Activated T-helper 2 cell treated with anti-CD3 and anti-CD28 coated beads, Interferon-gamma antibody, Interleukin-2, Interleukin-4, amounts not matched to agents 10 μg/mL and 5 μg/mL and 100 μg/mL, durations not matched to agents 14 hours and 24 hours and 36 hours (primary cell): ENCODE measurements around the gene POP7. TPM values are rescaled to one million over a fixed set of nuclear protein-coding genes. Genes with fewer than 3 reads are reported as not detected.
"Not testable (repeated sequence)": the region's sequence is repeated elsewhere in the genome, so short reads cannot be mapped to it uniquely, and the experiment has no call there.

Source experiments
- DNase-seq: peaks from one replicate; pipeline ENCODE4 v3.0.0; 2021; ENCODE audit warnings: low spot score
- H3K27ac Mint-ChIP-seq: one replicate; pipeline ENCODE4 v1.8.0; 2021; ENCODE audit warnings: mixed read lengths
- H3K27me3 Mint-ChIP-seq: one replicate; pipeline ENCODE4 v1.8.0; 2021; ENCODE audit warnings: low read depth, mixed read lengths
- H3K36me3 Mint-ChIP-seq: one replicate; pipeline ENCODE4 v1.8.0; 2021; ENCODE audit warnings: low read depth, mixed read lengths
- H3K4me1 Mint-ChIP-seq: one replicate; pipeline ENCODE4 v1.8.0; 2021; ENCODE audit warnings: low read depth, mixed read lengths
- H3K4me3 Mint-ChIP-seq: one replicate; pipeline ENCODE4 v1.8.0; 2021; ENCODE audit warnings: low read depth, mild to moderate bottlenecking, moderate library complexity, mixed read lengths
- H3K9me3 Mint-ChIP-seq: one replicate; pipeline ENCODE4 v1.8.0; 2021; ENCODE audit warnings: mixed read lengths
- intact Hi-C: fragments of 100-400 bp; cut with micrococcal nuclease; formaldehyde crosslinking; loops from one replicate; pipeline ENCODE4 v1.15.1; 2023
- total RNA-seq: library from RNA; stranded (reverse); gene quantifications from 2 replicates; pipeline ENCODE4 v1.2.3, GENCODE V29; 2022

POP7 gene
- total RNA-seq, 1 donor from 2014 or later: 67.6 TPM

- no peak for DNase-seq
- intact Hi-C loops: loop anchor here (5.0 kb wide), 1 partner anchor 96 kb away; the partner anchor contains the start of gene MOSPD3
- peak overlapping the region; percentile 99 for H3K4me3 Mint-ChIP-seq
Observed at GRCh38 chr7:100708395-100708794, 2.5 kb downstream of the POP7 start.

GRCh38 chr7:100710452-100710851 lies 4.5 kb downstream of the POP7 start:
- DNase-seq: no peak
- Mint-ChIP-seq H3K4me1 (peaks cover 6% of the 10 kb centered on the region), H3K9me3 (no peaks in the 10 kb centered on the region), H3K36me3 (peaks cover 21% of the 10 kb centered on the region), H3K4me3 (no peak overlapping the region), H3K27me3 (no peaks in the 10 kb centered on the region), H3K27ac (no peak overlapping the region)
- intact Hi-C loops: no loop called here

More at GRCh38 chr7:100708395-100708794, 2.5 kb downstream of the POP7 start:
- Mint-ChIP-seq H3K27me3 (no peaks in the 10 kb centered on the region), H3K36me3 (peaks cover 21% of the 10 kb centered on the region), H3K27ac (no peak overlapping the region), H3K4me1 (peaks cover 6% of the 10 kb centered on the region), H3K9me3 (no peaks in the 10 kb centered on the region)

DNA sequence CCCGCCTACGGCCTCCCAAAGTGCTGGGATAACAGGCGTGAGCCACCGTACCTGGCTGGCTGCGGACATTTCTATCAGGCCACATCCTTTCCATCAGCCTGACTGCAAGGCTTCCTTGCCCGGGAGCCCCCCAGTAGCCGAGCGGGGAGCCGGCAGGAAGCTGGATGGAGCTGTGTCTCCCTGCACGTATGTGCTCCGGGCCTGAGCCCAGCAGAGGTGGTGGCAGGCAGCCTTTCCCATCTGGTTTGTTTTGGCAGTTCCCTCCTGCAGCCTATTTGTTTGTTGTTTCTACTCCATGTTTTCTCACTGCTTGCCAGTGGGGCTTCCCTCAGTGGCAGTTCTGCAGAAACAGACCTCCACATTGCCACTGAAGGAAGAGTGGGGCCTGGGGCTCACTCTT lies 5.4 kb downstream of the POP7 start:
- DNase-seq: no peak
- Mint-ChIP-seq H3K4me3 (no peak overlapping the region), H3K27me3 (no peaks in the 10 kb centered on the region), H3K4me1 (peaks cover 6% of the 10 kb centered on the region), H3K27ac (no peak overlapping the region), H3K9me3 (no peaks in the 10 kb centered on the region), H3K36me3 (peaks cover 17% of the 10 kb centered on the region)
- intact Hi-C loops: no loop called here

GRCh38 chr7:100714725-100715124 lies 8.8 kb downstream of the POP7 start:
- DNase-seq: no peak
- intact Hi-C loops: no loop called here
- H3K36me3 Mint-ChIP-seq: no peaks in the 10 kb centered on the region
- H3K27me3 Mint-ChIP-seq: peaks cover 16% of the 10 kb centered on the region
- no peak overlapping the region for H3K27ac Mint-ChIP-seq
- H3K9me3 Mint-ChIP-seq: peaks cover 5% of the 10 kb centered on the region
- H3K4me1 Mint-ChIP-seq: no peaks in the 10 kb centered on the region
- no peak overlapping the region for H3K4me3 Mint-ChIP-seq

DNA sequence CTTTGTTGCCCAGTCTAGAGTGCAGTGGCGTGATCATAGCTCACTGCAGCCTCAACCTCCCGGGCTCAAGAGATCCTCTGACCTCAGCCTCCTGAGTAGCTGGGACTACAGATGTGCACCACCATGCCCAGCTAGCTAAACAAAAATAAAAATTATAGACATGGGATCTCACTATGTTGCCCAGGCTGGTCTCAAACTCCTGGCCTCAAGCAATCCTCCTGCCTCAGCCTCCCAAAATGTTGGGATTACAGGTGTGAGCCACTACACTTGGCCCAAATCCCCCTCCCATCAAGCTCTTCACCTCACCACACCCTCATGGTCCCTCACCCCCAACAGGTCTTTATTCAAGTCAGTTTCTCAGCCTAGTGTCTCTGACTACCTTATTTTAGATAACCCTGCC lies 11.2 kb downstream of the POP7 start:
- H3K36me3 Mint-ChIP-seq, H3K27ac Mint-ChIP-seq, intact Hi-C loops, DNase-seq, H3K4me1 Mint-ChIP-seq, H3K9me3 Mint-ChIP-seq, H3K4me3 Mint-ChIP-seq: not testable (repeated sequence)
- H3K27me3 Mint-ChIP-seq: peaks cover 33% of the 10 kb centered on the region

DNA sequence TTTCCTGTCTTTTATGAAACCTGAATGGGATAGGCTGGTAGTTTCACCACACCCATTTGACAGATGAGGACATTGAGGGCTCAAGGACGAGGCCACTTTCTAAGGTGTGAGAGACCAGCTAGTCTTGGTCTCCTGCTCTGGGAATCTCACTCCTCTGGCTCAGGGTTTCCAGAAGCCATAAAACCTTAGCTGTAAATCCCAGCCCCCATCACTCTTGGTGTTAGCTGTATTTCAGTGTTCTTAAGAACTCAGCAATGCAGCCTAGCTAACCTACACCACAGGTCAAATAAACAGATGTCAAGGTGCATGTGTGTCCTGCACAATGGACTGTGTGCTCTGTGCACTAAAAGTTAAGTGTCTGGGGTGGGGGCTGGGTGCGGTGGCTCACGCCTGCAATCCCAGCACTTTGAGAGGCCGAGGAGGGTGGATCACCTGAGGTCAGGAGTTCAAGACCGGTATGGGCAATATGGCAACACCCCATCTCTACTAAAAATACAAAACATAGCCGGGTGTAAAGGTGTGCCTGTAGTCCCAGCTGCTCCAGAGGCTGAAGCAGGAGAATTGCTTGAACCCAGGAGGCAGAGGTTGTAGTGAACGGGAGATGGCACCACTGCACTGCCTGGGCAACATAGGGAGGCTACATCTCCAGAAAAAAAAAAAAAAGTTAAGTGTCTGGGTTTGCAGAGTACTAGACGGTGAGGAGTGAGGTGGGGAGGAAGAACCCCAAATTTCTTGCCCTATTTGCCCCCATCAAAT lies 13.8 kb downstream of the POP7 start:
- Mint-ChIP-seq H3K4me3 (no peak overlapping the region), H3K9me3 (peaks cover 5% of the 10 kb centered on the region), H3K4me1 (no peaks in the 10 kb centered on the region), H3K27me3 (peaks cover 44% of the 10 kb centered on the region), H3K27ac (no peak overlapping the region), H3K36me3 (no peaks in the 10 kb centered on the region)
- intact Hi-C loops: no loop called here
- DNase-seq: no peak

DNA sequence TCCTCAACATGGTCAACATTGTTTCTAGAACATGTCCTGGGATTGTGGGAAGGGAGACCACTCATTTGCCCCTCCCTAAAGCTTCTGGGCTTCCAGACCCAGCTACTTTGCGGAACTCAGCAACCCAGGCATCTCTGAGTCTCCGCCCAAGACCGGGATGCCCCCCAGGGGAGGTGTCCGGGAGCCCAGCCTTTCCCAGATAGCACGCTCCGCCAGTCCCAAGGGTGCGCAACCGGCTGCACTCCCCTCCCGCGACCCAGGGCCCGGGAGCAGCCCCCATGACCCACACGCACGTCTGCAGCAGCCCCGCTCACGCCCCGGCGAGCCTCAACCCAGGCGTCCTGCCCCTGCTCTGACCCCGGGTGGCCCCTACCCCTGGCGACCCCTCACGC lies 14.4 kb downstream of the POP7 start, which contains the start of gene EPO:
TSS of gene EPO (plus strand) at position 190 of the 392 bp plus-strand sequence. CDS start 513 bp downstream, outside the sequence.
- DNase-seq: no peak
- H3K27me3 Mint-ChIP-seq: peaks cover 44% of the 10 kb centered on the region
- intact Hi-C loops: no loop called here
- H3K4me1 Mint-ChIP-seq: peaks cover 3% of the 10 kb centered on the region
- peaks cover 5% of the 10 kb centered on the region for H3K9me3 Mint-ChIP-seq
- no peak within 1 kb of the TSS for H3K27ac Mint-ChIP-seq
- H3K36me3 Mint-ChIP-seq: no peaks in the 10 kb centered on the region
- no peak within 1 kb of the TSS for H3K4me3 Mint-ChIP-seq

- Mint-ChIP-seq H3K4me3 (no peak overlapping the region), H3K4me1 (peaks cover 3% of the 10 kb centered on the region), H3K27me3 (peaks cover 44% of the 10 kb centered on the region), H3K36me3 (no peaks in the 10 kb centered on the region), H3K27ac (no peak overlapping the region), H3K9me3 (peaks cover 5% of the 10 kb centered on the region)
- intact Hi-C loops: no loop called here
- DNase-seq: no peak
Observed at GRCh38 chr7:100720671-100721504, 15.0 kb downstream of the POP7 start.

DNA sequence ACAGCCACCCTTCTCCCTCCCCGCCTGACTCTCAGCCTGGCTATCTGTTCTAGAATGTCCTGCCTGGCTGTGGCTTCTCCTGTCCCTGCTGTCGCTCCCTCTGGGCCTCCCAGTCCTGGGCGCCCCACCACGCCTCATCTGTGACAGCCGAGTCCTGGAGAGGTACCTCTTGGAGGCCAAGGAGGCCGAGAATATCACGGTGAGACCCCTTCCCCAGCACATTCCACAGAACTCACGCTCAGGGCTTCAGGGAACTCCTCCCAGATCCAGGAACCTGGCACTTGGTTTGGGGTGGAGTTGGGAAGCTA lies 15.5 kb downstream of the POP7 start:
- H3K36me3 Mint-ChIP-seq: no peaks in the 10 kb centered on the region
- intact Hi-C loops: no loop called here
- DNase-seq: no peak
- peaks cover 3% of the 10 kb centered on the region for H3K4me1 Mint-ChIP-seq
- peaks cover 44% of the 10 kb centered on the region for H3K27me3 Mint-ChIP-seq
- H3K9me3 Mint-ChIP-seq: peaks cover 5% of the 10 kb centered on the region
- no peak overlapping the region for H3K4me3 Mint-ChIP-seq
- H3K27ac Mint-ChIP-seq: no peak overlapping the region

DNA sequence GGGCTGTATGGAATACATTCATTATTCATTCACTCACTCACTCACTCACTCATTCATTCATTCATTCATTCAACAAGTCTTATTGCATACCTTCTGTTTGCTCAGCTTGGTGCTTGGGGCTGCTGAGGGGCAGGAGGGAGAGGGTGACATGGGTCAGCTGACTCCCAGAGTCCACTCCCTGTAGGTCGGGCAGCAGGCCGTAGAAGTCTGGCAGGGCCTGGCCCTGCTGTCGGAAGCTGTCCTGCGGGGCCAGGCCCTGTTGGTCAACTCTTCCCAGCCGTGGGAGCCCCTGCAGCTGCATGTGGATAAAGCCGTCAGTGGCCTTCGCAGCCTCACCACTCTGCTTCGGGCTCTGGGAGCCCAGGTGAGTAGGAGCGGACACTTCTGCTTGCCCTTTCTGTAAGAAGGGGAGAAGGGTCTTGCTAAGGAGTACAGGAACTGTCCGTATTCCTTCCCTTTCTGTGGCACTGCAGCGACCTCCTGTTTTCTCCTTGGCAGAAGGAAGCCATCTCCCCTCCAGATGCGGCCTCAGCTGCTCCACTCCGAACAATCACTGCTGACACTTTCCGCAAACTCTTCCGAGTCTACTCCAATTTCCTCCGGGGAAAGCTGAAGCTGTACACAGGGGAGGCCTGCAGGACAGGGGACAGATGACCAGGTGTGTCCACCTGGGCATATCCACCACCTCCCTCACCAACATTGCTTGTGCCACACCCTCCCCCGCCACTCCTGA lies 16.7 kb downstream of the POP7 start:
- no peak for DNase-seq
- intact Hi-C loops: no loop called here
- H3K9me3 Mint-ChIP-seq: peaks cover 5% of the 10 kb centered on the region
- H3K36me3 Mint-ChIP-seq: no peaks in the 10 kb centered on the region
- H3K4me1 Mint-ChIP-seq: peaks cover 3% of the 10 kb centered on the region
- no peak overlapping the region for H3K4me3 Mint-ChIP-seq
- no peak overlapping the region for H3K27ac Mint-ChIP-seq
- peaks cover 44% of the 10 kb centered on the region for H3K27me3 Mint-ChIP-seq

- peaks cover 3% of the 10 kb centered on the region for H3K4me1 Mint-ChIP-seq
- intact Hi-C loops: no loop called here
- DNase-seq: no peak
- peaks cover 37% of the 10 kb centered on the region for H3K27me3 Mint-ChIP-seq
- peaks cover 4% of the 10 kb centered on the region for H3K9me3 Mint-ChIP-seq
- no peak overlapping the region for H3K4me3 Mint-ChIP-seq
- no peak overlapping the region for H3K27ac Mint-ChIP-seq
- no peaks in the 10 kb centered on the region for H3K36me3 Mint-ChIP-seq
Observed at GRCh38 chr7:100723732-100724275, 17.9 kb downstream of the POP7 start.

DNA sequence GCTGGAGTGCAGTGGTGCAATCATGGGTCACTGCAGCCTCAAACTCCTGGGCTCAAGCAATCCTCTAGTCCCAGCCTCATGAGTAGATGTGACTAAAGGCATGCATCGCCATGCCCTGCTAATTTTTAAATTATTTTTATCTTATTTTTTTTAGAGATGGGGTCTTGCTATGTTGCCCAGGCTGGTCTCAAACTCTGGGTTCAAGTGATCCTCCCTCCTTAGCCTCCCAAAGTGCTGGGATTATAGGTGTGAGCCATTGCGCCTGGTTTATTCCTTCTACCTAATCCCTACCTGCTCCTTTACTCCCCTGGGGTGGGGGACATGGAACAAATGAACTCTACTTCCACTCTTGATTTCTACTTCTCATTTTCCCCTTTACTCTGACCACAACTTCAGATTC lies 18.4 kb downstream of the POP7 start:
- H3K36me3 Mint-ChIP-seq, H3K4me3 Mint-ChIP-seq, H3K27ac Mint-ChIP-seq, intact Hi-C loops, H3K9me3 Mint-ChIP-seq, DNase-seq, H3K4me1 Mint-ChIP-seq: not testable (repeated sequence)
- peaks cover 32% of the 10 kb centered on the region for H3K27me3 Mint-ChIP-seq
